Keratinocyte (primary cell): ENCODE results near the gene SEPTIN10.

Experiments used
- EZH2 ChIP-seq: IDR thresholded peaks from one replicate; pipeline ENCODE4 v1.6.1; 2012; ENCODE audit warnings: inconsistent platforms, mild to moderate bottlenecking, low read length, moderate library complexity
- TF ChIP-seq, protein P1 (sequence below), 3 experiments: IDR thresholded peaks in 1 of 3; conservative IDR thresholded peaks in 1 of 3; optimal IDR thresholded peaks in 1 of 3; 2 replicates in 2 of 3; 3 replicates in 1 of 3; pipeline versions ENCODE3 to v1.5.1; 2011; ENCODE audit warnings: low read length in 3 of 3, mild to moderate bottlenecking in 3 of 3, moderate library complexity in 2 of 3, control low read depth in 1 of 3, inconsistent platforms in 1 of 3; ENCODE audit not compliant: insufficient read depth in 2 of 3; ENCODE audit errors: extremely low read depth in 1 of 3

DNA sequence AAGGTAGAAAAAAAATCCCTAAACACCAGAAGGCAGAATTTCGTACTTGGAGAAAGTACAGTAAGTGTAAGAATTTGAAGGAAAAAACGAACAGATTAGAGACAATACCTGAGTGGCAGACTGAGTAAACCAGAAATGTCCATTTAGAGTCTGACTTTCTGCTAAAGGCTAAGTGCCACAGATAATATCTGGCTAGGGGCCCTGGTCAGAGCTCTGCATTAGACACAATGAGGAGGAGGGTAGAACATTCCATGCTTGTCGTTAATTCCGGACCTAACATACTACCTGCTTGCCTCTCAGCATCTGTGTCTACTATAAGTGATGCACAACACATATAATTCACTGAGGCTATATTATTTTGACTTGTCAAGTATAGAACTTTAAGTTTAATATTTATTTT, 18.1 kb downstream of the SEPTIN10 start:
- TF ChIP-seq, protein P1, sequence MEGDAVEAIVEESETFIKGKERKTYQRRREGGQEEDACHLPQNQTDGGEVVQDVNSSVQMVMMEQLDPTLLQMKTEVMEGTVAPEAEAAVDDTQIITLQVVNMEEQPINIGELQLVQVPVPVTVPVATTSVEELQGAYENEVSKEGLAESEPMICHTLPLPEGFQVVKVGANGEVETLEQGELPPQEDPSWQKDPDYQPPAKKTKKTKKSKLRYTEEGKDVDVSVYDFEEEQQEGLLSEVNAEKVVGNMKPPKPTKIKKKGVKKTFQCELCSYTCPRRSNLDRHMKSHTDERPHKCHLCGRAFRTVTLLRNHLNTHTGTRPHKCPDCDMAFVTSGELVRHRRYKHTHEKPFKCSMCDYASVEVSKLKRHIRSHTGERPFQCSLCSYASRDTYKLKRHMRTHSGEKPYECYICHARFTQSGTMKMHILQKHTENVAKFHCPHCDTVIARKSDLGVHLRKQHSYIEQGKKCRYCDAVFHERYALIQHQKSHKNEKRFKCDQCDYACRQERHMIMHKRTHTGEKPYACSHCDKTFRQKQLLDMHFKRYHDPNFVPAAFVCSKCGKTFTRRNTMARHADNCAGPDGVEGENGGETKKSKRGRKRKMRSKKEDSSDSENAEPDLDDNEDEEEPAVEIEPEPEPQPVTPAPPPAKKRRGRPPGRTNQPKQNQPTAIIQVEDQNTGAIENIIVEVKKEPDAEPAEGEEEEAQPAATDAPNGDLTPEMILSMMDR (optimal IDR thresholded peaks at IDR 0.05 in 1 of 3, IDR thresholded peaks at IDR 0.05 in 1 of 3, conservative IDR thresholded peaks at IDR 0.05 in 1 of 3; ENCODE audit: extremely low read depth in 1 of 3, insufficient read depth in 2 of 3, low read length in 3 of 3), result no peak
- no peak for TF ChIP-seq EZH2
